ENCODE data around the gene PRDM2. TPM values are rescaled to one million over a fixed set of nuclear protein-coding genes. Genes with fewer than 3 reads are reported as not detected.
"Not testable (repeated sequence)": the region's sequence is repeated elsewhere in the genome, so short reads cannot be mapped to it uniquely, and the experiment has no call there.

The PRDM2 gene
- total RNA-seq, 3 donors from 2014 or later (not counting 1 experiment from before 2014, with no cell fraction given) = 168 to 193 (median 184) TPM

GRCh38 chr1:13683206-13683605, 16.8 kb upstream of the PRDM2 start:
- WGBS (ENCODE audit: insufficient coverage) = 92% methylated on average over 7 of the region's 7 CpGs
- Histone ChIP-seq H3K9me3 (ENCODE audit: control insufficient read depth, insufficient read depth, low read length) (no peaks in the 10 kb centered on the region), H3K4me3 (ENCODE audit: low read length) (no peak overlapping the region), H3K27ac (ENCODE audit: low read length) (no peak overlapping the region), H3K4me1 (ENCODE audit: control insufficient read depth, insufficient read depth, low read length) (no peaks in the 10 kb centered on the region), H3K27me3 (ENCODE audit: control insufficient read depth, insufficient read depth, low read length) (no peaks in the 10 kb centered on the region), H3K36me3 (ENCODE audit: control insufficient read depth, insufficient read depth, low read length) (no peaks in the 10 kb centered on the region)
- no peak overlapping the region for H3K27ac Mint-ChIP-seq
- peaks cover 10 to 21% of the 10 kb centered on the region in 2 donors for H3K27me3 Mint-ChIP-seq (ENCODE audit: low read depth in 2 of 2)
- no peaks in the 10 kb centered on the region for H3K9me3 Mint-ChIP-seq
- H3K36me3 Mint-ChIP-seq = no peaks in the 10 kb centered on the region
- no peak for DNase-seq
- no peak for ATAC-seq
- intact Hi-C loops (cut with micrococcal nuclease) = no loop called here
- TF ChIP-seq CTCF (IDR thresholded peaks at IDR 0.05) = no peak
- H3K4me3 Mint-ChIP-seq = no peak overlapping the region
- no peaks in the 10 kb centered on the region for H3K4me1 Mint-ChIP-seq

DNA sequence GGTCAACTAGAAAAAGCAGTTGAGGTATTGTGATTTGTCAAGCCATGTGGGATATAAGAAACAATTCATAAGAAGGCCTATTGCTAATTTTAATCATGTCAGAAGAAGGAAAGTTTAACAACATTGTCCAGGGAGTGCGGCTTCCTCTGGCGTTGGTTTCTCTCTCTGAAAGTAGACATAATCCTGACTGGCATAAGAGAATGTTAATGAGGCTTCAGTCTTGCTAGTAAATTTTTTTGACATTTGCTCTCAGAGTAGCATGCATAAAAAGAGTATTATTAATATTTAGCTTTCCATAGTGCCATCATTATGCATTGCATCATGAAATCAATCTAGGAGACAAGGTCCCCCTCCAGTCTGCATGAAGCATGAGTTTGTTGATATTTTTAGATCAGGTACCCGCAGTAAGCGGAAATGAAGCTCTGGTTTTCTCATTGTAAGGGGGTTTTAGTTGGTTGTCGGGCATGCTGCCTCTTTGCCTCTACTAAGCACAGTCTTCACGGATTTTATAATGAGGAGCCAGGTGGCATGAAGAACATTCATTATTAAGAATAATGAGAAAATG, 12.8 kb upstream of the PRDM2 start:
- Mint-ChIP-seq H3K9me3 (no peaks in the 10 kb centered on the region), H3K36me3 (no peaks in the 10 kb centered on the region), H3K27me3 (ENCODE audit: low read depth in 2 of 2) (peaks cover 15 to 31% of the 10 kb centered on the region in 2 donors), H3K4me3 (no peak overlapping the region), H3K4me1 (no peaks in the 10 kb centered on the region), H3K27ac (no peak overlapping the region)
- intact Hi-C loops (cut with micrococcal nuclease) = no loop called here
- H3K4me3 ChIP-seq (ENCODE audit: low read length) = no peak overlapping the region
- 86% methylated on average over 4 of the region's 6 CpGs for WGBS (ENCODE audit: insufficient coverage)
- no peak for ATAC-seq
- TF ChIP-seq CTCF (IDR thresholded peaks at IDR 0.05) = no peak
- no peaks in the 10 kb centered on the region for H3K36me3 ChIP-seq (ENCODE audit: control insufficient read depth, insufficient read depth, low read length)
- H3K9me3 ChIP-seq (ENCODE audit: control insufficient read depth, insufficient read depth, low read length) = no peaks in the 10 kb centered on the region
- H3K4me1 ChIP-seq (ENCODE audit: control insufficient read depth, insufficient read depth, low read length) = no peaks in the 10 kb centered on the region
- no peak for DNase-seq
- H3K27ac ChIP-seq (ENCODE audit: low read length) = no peak overlapping the region
- no peaks in the 10 kb centered on the region for H3K27me3 ChIP-seq (ENCODE audit: control insufficient read depth, insufficient read depth, low read length)

DNA sequence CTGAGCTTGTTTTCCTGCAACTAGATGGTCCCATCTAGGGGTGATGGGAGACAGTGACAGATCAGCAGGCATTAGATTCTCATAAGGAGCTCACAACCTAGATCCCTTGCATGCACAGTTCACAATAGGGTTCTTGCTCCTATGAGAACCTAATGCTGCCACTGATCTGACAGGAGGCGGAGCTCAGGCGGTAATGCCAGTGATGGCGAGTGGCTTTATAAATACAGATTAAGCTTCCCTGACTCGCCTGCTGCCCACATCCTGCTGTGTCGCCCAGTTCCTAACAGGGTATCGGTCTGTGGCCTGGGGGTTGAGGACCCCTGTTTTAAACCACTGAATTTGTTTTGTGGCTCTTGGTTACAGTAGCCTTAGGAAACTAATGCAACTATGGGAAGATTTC, 6.9 kb upstream of the PRDM2 start:
- H3K27me3 ChIP-seq (ENCODE audit: control insufficient read depth, insufficient read depth, low read length); H3K36me3 Mint-ChIP-seq; H3K27ac Mint-ChIP-seq; H3K27ac ChIP-seq (ENCODE audit: low read length); H3K9me3 Mint-ChIP-seq; DNase-seq; intact Hi-C loops (cut with micrococcal nuclease); H3K4me3 Mint-ChIP-seq; H3K4me1 ChIP-seq (ENCODE audit: control insufficient read depth, insufficient read depth, low read length); H3K9me3 ChIP-seq (ENCODE audit: control insufficient read depth, insufficient read depth, low read length); H3K36me3 ChIP-seq (ENCODE audit: control insufficient read depth, insufficient read depth, low read length); H3K4me3 ChIP-seq (ENCODE audit: low read length): not testable (repeated sequence)
- ATAC-seq = peak in 1 of 3 donors; percentile 39
- 17% methylated on average over 6 of the region's 6 CpGs for WGBS (ENCODE audit: insufficient coverage)
- H3K27me3 Mint-ChIP-seq (ENCODE audit: low read depth in 2 of 2) = peaks cover 16 to 23% of the 10 kb centered on the region in 2 donors
- H3K4me1 Mint-ChIP-seq = peaks cover 6 to 11% of the 10 kb centered on the region in 2 donors

DNA sequence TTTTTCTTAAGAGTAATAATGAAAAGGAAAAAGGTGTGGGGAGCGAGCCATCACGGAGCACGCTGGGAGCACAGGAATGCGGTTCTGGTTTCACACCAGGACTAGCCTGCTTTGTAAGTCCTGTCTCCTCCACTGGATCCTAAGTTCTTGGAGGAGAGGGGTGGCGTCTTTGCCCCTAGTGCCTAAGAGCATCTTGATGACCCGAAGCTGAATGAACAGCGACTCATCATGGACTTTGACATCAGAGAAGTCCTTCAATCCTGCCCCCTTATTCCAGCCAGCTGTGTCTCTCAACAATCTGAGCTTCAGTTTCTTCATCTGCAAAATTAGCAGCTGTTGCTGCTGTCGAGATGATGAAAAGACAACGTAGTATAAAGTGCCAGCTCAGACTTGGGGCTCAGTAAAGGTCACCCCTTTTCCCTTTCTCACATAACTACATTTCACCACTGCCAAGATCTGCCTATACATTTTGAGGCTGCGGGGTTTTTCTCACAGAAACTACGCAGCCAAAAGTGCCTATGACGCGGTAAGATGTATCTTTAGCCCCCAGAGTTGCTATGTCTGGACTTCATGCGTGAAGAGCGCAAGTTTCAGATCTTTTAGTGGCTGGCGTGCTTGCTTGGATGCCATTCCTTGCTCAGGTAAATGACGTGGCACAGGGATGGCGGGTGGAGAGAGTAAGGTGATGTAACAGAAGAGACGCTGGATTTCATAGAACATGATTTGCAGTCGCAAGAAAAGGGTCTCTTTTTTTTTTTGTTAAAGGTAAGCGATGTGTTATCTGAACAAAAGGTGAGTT, 4.9 kb upstream of the PRDM2 start:
- Histone ChIP-seq H3K36me3 (ENCODE audit: control insufficient read depth, insufficient read depth, low read length) (no peaks in the 10 kb centered on the region), H3K9me3 (ENCODE audit: control insufficient read depth, insufficient read depth, low read length) (peaks cover 3% of the 10 kb centered on the region), H3K4me1 (ENCODE audit: control insufficient read depth, insufficient read depth, low read length) (peaks cover 10% of the 10 kb centered on the region), H3K27me3 (ENCODE audit: control insufficient read depth, insufficient read depth, low read length) (no peaks in the 10 kb centered on the region), H3K4me3 (ENCODE audit: low read length) (no peak overlapping the region), H3K27ac (ENCODE audit: low read length) (no peak overlapping the region)
- ATAC-seq (no peak), DNase-seq (no peak)
- Mint-ChIP-seq H3K4me3 (no peak overlapping the region), H3K9me3 (peaks cover 0 to 2% of the 10 kb centered on the region in 2 donors), H3K27me3 (ENCODE audit: low read depth in 2 of 2) (peaks cover under 1 to 21% of the 10 kb centered on the region in 2 donors), H3K4me1 (peaks cover 13 to 18% of the 10 kb centered on the region in 2 donors), H3K27ac (no peak overlapping the region), H3K36me3 (no peaks in the 10 kb centered on the region)
- intact Hi-C loops (cut with micrococcal nuclease) = no loop called here
- TF ChIP-seq CTCF (IDR thresholded peaks at IDR 0.05) = no peak
- WGBS (ENCODE audit: insufficient coverage) = 93% methylated on average over 21 of the region's 21 CpGs
